GM23338 (cell line): ENCODE measurements around the gene GPHN. TPM values are rescaled to one million over a fixed set of nuclear protein-coding genes. Genes with fewer than 3 reads are reported as not detected.

Experiments used
- ATAC-seq: fragments of 200-7000 bp; cut with Tn5 transposase; 3 replicates; pipeline ENCODE4 v1.9.1; 2020
- DNase-seq: peaks from one replicate; pipeline ENCODE4 v3.0.0-alpha.2; 2015; ENCODE audit warnings: low spot score
- H2AFZ ChIP-seq: fragments of 200-600 bp; sonication (generic); 2 replicates; pipeline ENCODE4 v1.8.0; 2016; ENCODE audit warnings: antibody characterized with exemption, mild to moderate bottlenecking, moderate library complexity
- H3F3A ChIP-seq: fragments of 200-600 bp; sonication (generic); replicated peaks from 2 replicates; pipeline ENCODE4 v1.8.0; 2017; ENCODE audit warnings: antibody characterized with exemption, mixed run types, low read depth
- H3K27ac ChIP-seq: fragments of 200-600 bp; sonication (generic); 2 replicates; pipeline ENCODE4 v1.6.1; 2016; ENCODE audit warnings: low read depth
- H3K27me3 ChIP-seq: fragments of 200-600 bp; sonication (generic); 2 replicates; pipeline ENCODE4 v1.8.0; 2016; ENCODE audit warnings: mild to moderate bottlenecking, mixed run types, moderate library complexity; ENCODE audit not compliant: insufficient read depth
- H3K36me3 ChIP-seq: fragments of 200-600 bp; sonication (generic); 2 replicates; pipeline ENCODE4 v1.8.0; 2016; ENCODE audit warnings: mild to moderate bottlenecking; ENCODE audit not compliant: insufficient read depth
- H3K4me1 ChIP-seq: fragments of 200-600 bp; sonication (generic); 2 replicates; pipeline ENCODE4 v1.8.0; 2016; ENCODE audit warnings: mild to moderate bottlenecking, moderate library complexity; ENCODE audit not compliant: insufficient read depth
- H3K4me2 ChIP-seq: fragments of 200-600 bp; sonication (generic); 2 replicates; pipeline ENCODE4 v1.7.1; 2017; ENCODE audit warnings: mixed run types
- H3K4me3 ChIP-seq: fragments of 200-600 bp; sonication (generic); 2 replicates; pipeline ENCODE4 v1.6.1; 2016; ENCODE audit warnings: mixed run types
- H3K79me2 ChIP-seq: fragments of 200-600 bp; sonication (generic); replicated peaks from 2 replicates; pipeline ENCODE4 v1.8.0; 2017; ENCODE audit warnings: mild to moderate bottlenecking; ENCODE audit not compliant: insufficient read depth
- H3K9me2 ChIP-seq: fragments of 200-600 bp; sonication (generic); 2 replicates; pipeline ENCODE4 v1.8.0; 2017; ENCODE audit not compliant: insufficient read depth
- H4K20me1 ChIP-seq: fragments of 200-600 bp; sonication (generic); replicated peaks from 2 replicates; pipeline ENCODE4 v1.8.0; 2017; ENCODE audit warnings: mild to moderate bottlenecking; ENCODE audit not compliant: insufficient read depth
- H3K27ac Mint-ChIP-seq: 2 replicates; pipeline ENCODE4 v1.8.0; 2020; ENCODE audit warnings: inconsistent platforms, mild to moderate bottlenecking, moderate library complexity, mixed read lengths
- H3K27me3 Mint-ChIP-seq: 3 replicates; pipeline ENCODE4 v1.8.0; 2022; ENCODE audit warnings: low read depth, mild to moderate bottlenecking, moderate library complexity, mixed read lengths, inconsistent platforms; ENCODE audit not compliant: insufficient read depth, poor library complexity
- H3K36me3 Mint-ChIP-seq: 3 replicates; pipeline ENCODE4 v1.8.0; 2021; ENCODE audit warnings: low read depth, mild to moderate bottlenecking, inconsistent platforms, moderate library complexity, mixed read lengths
- H3K4me1 Mint-ChIP-seq: 3 replicates; pipeline ENCODE4 v1.8.0; 2020; ENCODE audit warnings: mild to moderate bottlenecking, inconsistent platforms, mixed read lengths
- H3K4me3 Mint-ChIP-seq: 3 replicates; pipeline ENCODE4 v1.8.0; 2021; ENCODE audit warnings: moderate library complexity, mild to moderate bottlenecking, inconsistent platforms, mixed read lengths
- H3K9me3 Mint-ChIP-seq: 3 replicates; pipeline ENCODE4 v1.8.0; 2020; ENCODE audit warnings: moderate library complexity, mild to moderate bottlenecking, inconsistent platforms, mixed read lengths
- CREB1 ChIP-seq: fragments of 250-450 bp; sonication (Bioruptor Pico); IDR thresholded peaks from 2 replicates; pipeline ENCODE4 v1.5.0; 2020; ENCODE audit warnings: low read depth, mild to moderate bottlenecking, moderate library complexity
- CTCF ChIP-seq, 2 experiments: fragments of 200-600 bp in 1 of 2; sonication (generic) in 1 of 2; conservative IDR thresholded peaks; 2 replicates each; pipeline versions ENCODE4 v1.5.1 to v1.6.1; 2016 to 2017; ENCODE audit warnings: antibody characterized with exemption in 2 of 2, low read depth in 2 of 2, mild to moderate bottlenecking in 2 of 2, moderate library complexity in 1 of 2
- ETS1 ChIP-seq: IDR thresholded peaks from 2 replicates; pipeline ENCODE4 v1.6.1; 2016; ENCODE audit warnings: antibody characterized with exemption
- EZH2 ChIP-seq: fragments of 200-600 bp; sonication (generic); IDR thresholded peaks from one replicate; pipeline ENCODE4 v1.8.0; 2017; ENCODE audit warnings: antibody characterized with exemption, mild to moderate bottlenecking, low read depth; ENCODE audit not compliant: unreplicated experiment
- EZH2phosphoT487 ChIP-seq: fragments of 200-600 bp; sonication (generic); IDR thresholded peaks from one replicate; pipeline ENCODE4 v1.8.1; 2018; ENCODE audit warnings: antibody characterized with exemption; ENCODE audit not compliant: unreplicated experiment
- JUNB ChIP-seq: IDR thresholded peaks from one replicate; pipeline ENCODE4 v1.6.1; 2016; ENCODE audit warnings: antibody characterized with exemption; ENCODE audit not compliant: unreplicated experiment
- NANOG ChIP-seq: IDR thresholded peaks from 2 replicates; pipeline ENCODE4 v1.6.1; 2016; ENCODE audit warnings: antibody characterized with exemption, borderline replicate concordance
- POLR2AphosphoS5 ChIP-seq: IDR thresholded peaks from 2 replicates; pipeline ENCODE4 v1.6.1; 2016; ENCODE audit warnings: antibody characterized with exemption, low read depth
- REST ChIP-seq: IDR thresholded peaks from one replicate; pipeline ENCODE4 v1.6.1; 2018; ENCODE audit warnings: antibody characterized with exemption; ENCODE audit not compliant: unreplicated experiment
- STAT1 ChIP-seq: IDR thresholded peaks from one replicate; pipeline ENCODE4 v1.6.1; 2016; ENCODE audit warnings: antibody characterized with exemption; ENCODE audit not compliant: unreplicated experiment
- ZNF114 ChIP-seq: fragments of 250-450 bp; sonication (Bioruptor Pico); IDR thresholded peaks from 2 replicates; pipeline ENCODE4 v1.5.0; 2020; ENCODE audit warnings: mild to moderate bottlenecking, moderate library complexity
- ZNF331 ChIP-seq: fragments of 250-450 bp; sonication (Bioruptor Pico); IDR thresholded peaks from 2 replicates; pipeline ENCODE4 v1.5.0; 2020; ENCODE audit warnings: low read depth, mild to moderate bottlenecking, moderate library complexity
- ZNF462 ChIP-seq: fragments of 250-450 bp; sonication (Bioruptor Pico); IDR thresholded peaks from 2 replicates; pipeline ENCODE4 v1.5.0; 2020; ENCODE audit warnings: mild to moderate bottlenecking, moderate library complexity
- polyA plus RNA-seq: library from polyadenylated mRNA; unstranded; fragments of >200 nt; fragmentation: Nextera tagmentation; extraction: Ambion mirVana; gene quantifications from 2 replicates; pipeline ENCODE4 v1.2.1, GENCODE V29; 2016
- total RNA-seq: library from RNA; depleted of rRNA; stranded (reverse); fragments of >200 nt; shearing (Covaris generic); gene quantifications from 2 replicates; pipeline ENCODE4 v1.2.3, GENCODE V29; 2014

The GPHN gene
- total and polyA plus RNA-seq, 2 experiments from 2014 or later, result 17.6 to 20.6 TPM

- Histone ChIP-seq H3K4me2 (no peak overlapping the region), H3K4me1 (peaks cover 7% of the 10 kb centered on the region; the same call in 1 of the 2 replicates), H3K27ac (no peak overlapping the region), H3K79me2 (no peaks in the 10 kb centered on the region), H3K36me3 (no peaks in the 10 kb centered on the region), H3K27me3 (no peaks in the 10 kb centered on the region), H3K9me2 (no peaks in the 10 kb centered on the region), H2AFZ (no peak overlapping the region), H3F3A (peaks cover 5% of the 10 kb centered on the region), H3K4me3 (no peak overlapping the region), H4K20me1 (no peaks in the 10 kb centered on the region)
- DNase-seq, result no peak
- H3K27ac Mint-ChIP-seq, result no peak overlapping the region
- TF ChIP-seq ZNF462 (CRISPR knock-in tag), result no peak
- TF ChIP-seq POLR2AphosphoS5, result no peak
- no peak for TF ChIP-seq ETS1
- no peak for TF ChIP-seq REST
- no peak for TF ChIP-seq STAT1
- TF ChIP-seq NANOG, result no peak
- TF ChIP-seq CREB1 (CRISPR knock-in tag), result no peak
- no peak for TF ChIP-seq ZNF114
- TF ChIP-seq JUNB, result no peak
- TF ChIP-seq ZNF331 (CRISPR knock-in tag), result no peak
- TF ChIP-seq EZH2, result no peak
- TF ChIP-seq CTCF (conservative IDR thresholded peaks at IDR 0.05; ENCODE audit: low read depth in 2 of 2), result no peak
- TF ChIP-seq EZH2phosphoT487, result no peak
- ATAC-seq, result no peak
- H3K36me3 Mint-ChIP-seq, result no peaks in the 10 kb centered on the region
- H3K9me3 Mint-ChIP-seq, result no peaks in the 10 kb centered on the region
- H3K27me3 Mint-ChIP-seq, result peaks cover 19% of the 10 kb centered on the region
- H3K4me1 Mint-ChIP-seq, result no peaks in the 10 kb centered on the region
- H3K4me3 Mint-ChIP-seq, result no peak overlapping the region
Measured at GRCh38 chr14:66503532-66503931, 4.4 kb upstream of the GPHN start.
